IMR-90 (cell line): ENCODE measurements around the gene PDCL2. TPM values are rescaled to one million over a fixed set of nuclear protein-coding genes. Genes with fewer than 3 reads are reported as not detected.

Experiments used
- ATAC-seq: fragments of 200-7000 bp; cut with Tn5 transposase; 2 replicates; pipeline ENCODE4 v1.9.1; 2020; ENCODE audit warnings: low read depth, mild to moderate bottlenecking, moderate library complexity
- BruUV-seq: library from RNA; stranded (reverse); fragments of 400-500 nt; replicated peaks from 2 replicates; lab custom pipeline; 2021; lab: Mats Ljungman, UMichigan
- CTCF ChIA-PET: fragments of 300-600 bp; formaldehyde crosslinking; extraction: SDS; loops from one replicate; lab custom pipeline; 2021; ENCODE audit warnings: antibody characterized with exemption; lab: Yijun Ruan, JAX
- POLR2A ChIA-PET: fragments of 300-600 bp; sonication (Branson Sonifier 250); formaldehyde crosslinking; loops from one replicate; lab custom pipeline; 2022; ENCODE audit warnings: antibody characterized with exemption; ENCODE audit not compliant: unreplicated experiment; lab: Charles Lee
- DNase-seq: peaks from one replicate; pipeline ENCODE4 v3.0.0; 2013
- H2AFZ ChIP-seq: replicated peaks from 2 replicates; pipeline ENCODE3; 2013; ENCODE audit warnings: low read length, mild to moderate bottlenecking; ENCODE audit not compliant: poor library complexity
- H2AK5ac ChIP-seq: 2 replicates; pipeline ENCODE4 v1.6.1; 2013; ENCODE audit warnings: low read depth, low read length, inconsistent platforms
- H2AK9ac ChIP-seq: replicated peaks from 2 replicates; pipeline ENCODE3; 2013; ENCODE audit warnings: mild to moderate bottlenecking, low read depth, low read length, moderate library complexity; ENCODE audit not compliant: poor library complexity
- H2BK120ac ChIP-seq: 2 replicates; pipeline ENCODE4 v1.6.1; 2013; ENCODE audit warnings: low read depth, low read length, inconsistent platforms
- H2BK15ac ChIP-seq: 3 replicates; pipeline ENCODE4 v1.6.1; 2013; ENCODE audit warnings: low read depth, low read length, inconsistent platforms
- H2BK20ac ChIP-seq: 2 replicates; pipeline ENCODE4 v1.6.1; 2013; ENCODE audit warnings: low read depth, mild to moderate bottlenecking, inconsistent platforms, low read length, moderate library complexity
- H2BK5ac ChIP-seq: 2 replicates; pipeline ENCODE4 v1.6.1; 2013; ENCODE audit warnings: mild to moderate bottlenecking, low read depth, low read length, inconsistent platforms; ENCODE audit not compliant: poor library complexity, severe bottlenecking
- H3K14ac ChIP-seq: replicated peaks from 2 replicates; pipeline ENCODE4 v1.6.1; 2013; ENCODE audit warnings: low read depth, low read length, inconsistent platforms
- H3K18ac ChIP-seq: 2 replicates; pipeline ENCODE4 v1.6.1; 2013; ENCODE audit warnings: low read depth, low read length, control low read depth
- H3K23ac ChIP-seq: 2 replicates; pipeline ENCODE4 v1.6.1; 2013; ENCODE audit warnings: low read depth, low read length, inconsistent platforms
- H3K27ac ChIP-seq: 2 replicates; pipeline ENCODE4 v1.5.1; 2013; ENCODE audit warnings: mild to moderate bottlenecking, control low read depth, low read length; ENCODE audit not compliant: insufficient read depth
- H3K27me3 ChIP-seq: 2 replicates; pipeline ENCODE4 v1.6.1; 2013; ENCODE audit warnings: low read length; ENCODE audit not compliant: control insufficient read depth, insufficient read depth
- H3K36me3 ChIP-seq: 2 replicates; pipeline ENCODE4 v1.6.1; 2013; ENCODE audit warnings: low read length, mixed read lengths; ENCODE audit not compliant: control insufficient read depth, insufficient read depth
- H3K4ac ChIP-seq: 2 replicates; pipeline ENCODE4 v1.6.1; 2013; ENCODE audit warnings: low read depth, low read length, inconsistent platforms
- H3K4me1 ChIP-seq: 2 replicates; pipeline ENCODE4 v1.6.1; 2013; ENCODE audit warnings: low read length, mixed read lengths; ENCODE audit not compliant: control insufficient read depth, insufficient read depth
- H3K4me2 ChIP-seq: 2 replicates; pipeline ENCODE4 v1.6.1; 2013; ENCODE audit warnings: low read depth, mild to moderate bottlenecking, control low read depth, low read length, moderate library complexity
- H3K4me3 ChIP-seq: 2 replicates; pipeline ENCODE4 v1.5.1; 2013; ENCODE audit warnings: low read depth, mild to moderate bottlenecking, control low read depth, low read length, moderate library complexity; ENCODE audit not compliant: insufficient read depth
- H3K56ac ChIP-seq: 2 replicates; pipeline ENCODE4 v1.6.1; 2013; ENCODE audit warnings: low read length, inconsistent platforms; ENCODE audit not compliant: insufficient read depth; ENCODE audit errors: extremely low read depth
- H3K79me1 ChIP-seq, 2 experiments: 2 replicates each; pipeline ENCODE4 v1.6.1; 2013; ENCODE audit warnings: low read length in 2 of 2, inconsistent platforms in 1 of 2, low read depth in 1 of 2
- H3K9ac ChIP-seq: 2 replicates; pipeline ENCODE4 v1.6.1; 2013; ENCODE audit warnings: low read depth, low read length, control low read depth
- H3K9me1 ChIP-seq: 2 replicates; pipeline ENCODE4 v1.6.1; 2013; ENCODE audit warnings: low read length, inconsistent platforms; ENCODE audit not compliant: insufficient read depth
- H3K9me3 ChIP-seq: 2 replicates; pipeline ENCODE4 v1.6.1; 2013; ENCODE audit warnings: low read length; ENCODE audit not compliant: control insufficient read depth, insufficient read depth
- H4K20me1 ChIP-seq: 2 replicates; pipeline ENCODE4 v1.6.1; 2013; ENCODE audit warnings: low read length, inconsistent platforms; ENCODE audit not compliant: insufficient read depth
- H4K5ac ChIP-seq: 2 replicates; pipeline ENCODE4 v1.6.1; 2013; ENCODE audit warnings: mild to moderate bottlenecking, low read depth, low read length, control low read depth
- H4K8ac ChIP-seq, 2 experiments: 2 replicates each; pipeline ENCODE4 v1.6.1; 2013; ENCODE audit warnings: low read depth in 2 of 2, low read length in 2 of 2, control low read depth in 1 of 2, inconsistent platforms in 1 of 2
- H4K91ac ChIP-seq: 2 replicates; pipeline ENCODE4 v1.6.1; 2013; ENCODE audit warnings: low read depth, low read length, inconsistent platforms; ENCODE audit not compliant: insufficient read depth
- CHD1 ChIP-seq: IDR thresholded peaks from 2 replicates; pipeline ENCODE4 v1.6.1; 2012; ENCODE audit warnings: low read depth, low read length, improper control_type of control experiment
- MAFK ChIP-seq: IDR thresholded peaks from 2 replicates; pipeline ENCODE4 v1.6.1; 2012; ENCODE audit warnings: low read depth, low read length, improper control_type of control experiment
- MAZ ChIP-seq: IDR thresholded peaks from 2 replicates; pipeline ENCODE4 v1.6.1; 2012; ENCODE audit warnings: low read depth, mild to moderate bottlenecking, low read length, improper control_type of control experiment, moderate library complexity, borderline replicate concordance
- MXI1 ChIP-seq: IDR thresholded peaks from 2 replicates; pipeline ENCODE4 v1.6.1; 2012; ENCODE audit warnings: low read depth, mild to moderate bottlenecking, low read length, moderate library complexity, borderline replicate concordance
- POLR2A ChIP-seq: IDR thresholded peaks from 2 replicates; pipeline ENCODE4 v1.6.1; 2012; ENCODE audit warnings: mild to moderate bottlenecking, low read depth, low read length
- WGBS, 2 experiments: methylation state at CpG; one replicate each; pipeline versions ENCODE4 v1.1.5 to v1.1.7; 2013; ENCODE audit warnings: missing lambda C conversion rate in 2 of 2; ENCODE audit not compliant: insufficient read length in 1 of 2; ENCODE audit errors: extremely low coverage in 2 of 2; 5-methylcytosine and 5-hydroxymethylcytosine counted together
- dilution Hi-C: fragments of 300-500 bp; cut with HindIII; formaldehyde crosslinking; loops from one replicate; pipeline ENCODE4 v1.14.3; 2018; ENCODE audit warnings: low sequenced_read_pairs; ENCODE audit not compliant: unreplicated experiment
- in situ Hi-C: fragments of 300-500 bp; cut with MboI; formaldehyde crosslinking; loops from 3 replicates; pipeline ENCODE4 v1.14.3; 2019; ENCODE audit warnings: low sequenced_read_pairs, inconsistent platforms, mixed read lengths
- intact Hi-C: fragments of 100-400 bp; cut with micrococcal nuclease; formaldehyde crosslinking; loops from 2 replicates; pipeline ENCODE4 v1.10.0; 2022
- polyA plus RNA-seq, 3 experiments: library from polyadenylated mRNA; depleted of rRNA; stranded (reverse); fragments of >200 nt; gene quantifications; 2 replicates each; pipeline ENCODE4 v1.2.3, GENCODE V29; 2012; ENCODE audit warnings: low replicate concordance in 1 of 3
- total RNA-seq: library from RNA; depleted of rRNA; stranded (reverse); fragments of >200 nt; gene quantifications from 2 replicates; pipeline ENCODE4 v1.2.3, GENCODE V29; 2012
- TF ChIP-seq, protein P1 (sequence below): conservative IDR thresholded peaks from 2 replicates; pipeline ENCODE4 v1.5.1; 2012; ENCODE audit warnings: mild to moderate bottlenecking, low read depth, low read length, improper control_type of control experiment

Gene PDCL2
- total and polyA plus RNA-seq, 2 of the 4 experiments (the other 2 are of a cell fraction) = not detected

DNA sequence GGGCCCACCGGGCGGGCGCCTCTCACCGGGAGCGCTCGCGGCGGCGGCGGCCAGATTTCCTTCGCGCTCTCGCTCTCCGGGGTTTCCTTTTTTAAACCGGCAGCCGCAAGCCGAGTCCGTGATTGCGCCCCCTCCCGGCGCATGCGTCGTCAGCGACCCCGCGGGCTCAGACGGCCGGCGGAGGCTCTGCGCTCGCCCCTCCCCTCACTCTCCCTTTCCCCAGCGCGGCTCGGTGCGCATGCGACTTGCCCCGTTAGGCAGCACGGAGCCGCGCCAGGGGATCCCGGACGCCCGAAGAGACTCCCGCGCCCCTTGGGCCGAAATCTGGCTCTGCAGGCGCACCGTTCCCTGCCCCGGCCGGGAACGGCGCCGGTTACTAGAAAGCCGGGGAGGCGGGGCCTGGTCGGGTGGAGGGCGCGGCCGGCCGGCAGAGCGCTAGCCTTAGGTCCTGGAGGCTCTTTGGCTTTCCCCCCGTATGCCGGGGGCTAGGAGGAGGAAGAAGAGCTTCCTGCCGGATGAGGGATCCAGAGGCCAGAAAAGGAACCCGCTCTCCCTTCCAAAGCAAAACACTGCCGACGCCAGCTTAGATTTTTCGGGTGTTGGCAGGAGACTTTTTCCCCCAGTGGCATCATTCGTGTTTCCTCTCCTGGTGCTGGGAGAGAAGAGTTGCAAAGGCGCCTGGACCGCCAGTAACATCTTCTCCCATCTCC is 45.1 kb downstream of the PDCL2 start, which contains the start of gene CLOCK:
Gene CLOCK, minus strand, starts transcription at position 154 of the 710 bp plus-strand sequence. CDS start 64,124 bp downstream, outside the sequence.
- POLR2A ChIA-PET = no interaction called here
- dilution Hi-C loops = no loop called here
- Histone ChIP-seq H3K9me3 (no peaks in the 10 kb centered on the region), H3K4me2 (peak within 1 kb of the TSS; percentile 92), H3K27me3 (no peaks in the 10 kb centered on the region), H4K91ac (peak within 1 kb of the TSS; percentile 67), H3K9ac (peak within 1 kb of the TSS; percentile 64), H3K23ac (peak within 1 kb of the TSS; percentile 92), H3K9me1 (peaks cover 4% of the 10 kb centered on the region), H3K27ac (peak within 1 kb of the TSS; percentile 75), H2AFZ (peak within 1 kb of the TSS; percentile 87), H3K18ac (peak within 1 kb of the TSS; percentile 67), H3K79me1 (peaks cover 4 to 18% of the 10 kb centered on the region in 2 experiments), H2BK120ac (peak within 1 kb of the TSS; percentile 44), H2AK5ac (peak within 1 kb of the TSS; percentile 27; the same call in 1 of the 2 replicates), H3K14ac (peak within 1 kb of the TSS; percentile 95), H3K4ac (peak within 1 kb of the TSS; percentile 93), H4K5ac (peak within 1 kb of the TSS; percentile 44; the same call in 1 of the 2 replicates), H2AK9ac (peak within 1 kb of the TSS; percentile 85), H3K4me3 (peak within 1 kb of the TSS; percentile 62), H2BK20ac (0 out of 2 replicates have a peak within 1 kb of the TSS, but pooled peaks have one; percentile 13), H4K8ac (peak within 1 kb of the TSS; percentile 39 to 60), H4K20me1 (peaks cover 6% of the 10 kb centered on the region; the same call in 1 of the 2 replicates), H2BK15ac (peak within 1 kb of the TSS; percentile 30; the same call in 1 of the 3 replicates), H3K36me3 (no peaks in the 10 kb centered on the region), H2BK5ac (peak within 1 kb of the TSS; percentile 68), H3K56ac (peak within 1 kb of the TSS; percentile 90), H3K4me1 (peaks cover 5% of the 10 kb centered on the region; the same call in 1 of the 2 replicates)
- WGBS, 2 experiments = 0% methylated on average over 11 of the region's 71 CpGs; no CpG with 5 or more reads in 1 of the 2 experiments
- ATAC-seq = peak; percentile 82
- peak; percentile 85 for DNase-seq
- TF ChIP-seq POLR2A (peak; percentile 54), MXI1 (peak; percentile 32; the same call in 1 of the 2 replicates), CHD1 (no peak), MAZ (peak; percentile 73; the same call in 1 of the 2 replicates), MAFK (no peak)
- TF ChIP-seq, protein P1, sequence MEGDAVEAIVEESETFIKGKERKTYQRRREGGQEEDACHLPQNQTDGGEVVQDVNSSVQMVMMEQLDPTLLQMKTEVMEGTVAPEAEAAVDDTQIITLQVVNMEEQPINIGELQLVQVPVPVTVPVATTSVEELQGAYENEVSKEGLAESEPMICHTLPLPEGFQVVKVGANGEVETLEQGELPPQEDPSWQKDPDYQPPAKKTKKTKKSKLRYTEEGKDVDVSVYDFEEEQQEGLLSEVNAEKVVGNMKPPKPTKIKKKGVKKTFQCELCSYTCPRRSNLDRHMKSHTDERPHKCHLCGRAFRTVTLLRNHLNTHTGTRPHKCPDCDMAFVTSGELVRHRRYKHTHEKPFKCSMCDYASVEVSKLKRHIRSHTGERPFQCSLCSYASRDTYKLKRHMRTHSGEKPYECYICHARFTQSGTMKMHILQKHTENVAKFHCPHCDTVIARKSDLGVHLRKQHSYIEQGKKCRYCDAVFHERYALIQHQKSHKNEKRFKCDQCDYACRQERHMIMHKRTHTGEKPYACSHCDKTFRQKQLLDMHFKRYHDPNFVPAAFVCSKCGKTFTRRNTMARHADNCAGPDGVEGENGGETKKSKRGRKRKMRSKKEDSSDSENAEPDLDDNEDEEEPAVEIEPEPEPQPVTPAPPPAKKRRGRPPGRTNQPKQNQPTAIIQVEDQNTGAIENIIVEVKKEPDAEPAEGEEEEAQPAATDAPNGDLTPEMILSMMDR = peak; percentile 44
- no TSS peak for BruUV-seq
- in situ Hi-C loops = loop anchor here (5.0 to 25.0 kb wide), 2 partner anchors 100 to 1260 kb away; no protein-coding TSS in a partner anchor
- intact Hi-C loops = loop anchor here (1.0 to 10.0 kb wide), 4 partner anchors 52 to 200 kb away; partner anchors contain the start of gene SRD5A3
- CTCF ChIA-PET = interaction anchor here (1.7 kb wide), 1 partner anchor 11 kb away, joined by 6 read pairs; no protein-coding TSS in a partner anchor
